ENCODE results near the gene CCDC86. TPM values are rescaled to one million over a fixed set of nuclear protein-coding genes. Genes with fewer than 3 reads are reported as not detected.
"Not testable (repeated sequence)": the region's sequence is repeated elsewhere in the genome, so short reads cannot be mapped to it uniquely, and the experiment has no call there.

Gene CCDC86, protein sequence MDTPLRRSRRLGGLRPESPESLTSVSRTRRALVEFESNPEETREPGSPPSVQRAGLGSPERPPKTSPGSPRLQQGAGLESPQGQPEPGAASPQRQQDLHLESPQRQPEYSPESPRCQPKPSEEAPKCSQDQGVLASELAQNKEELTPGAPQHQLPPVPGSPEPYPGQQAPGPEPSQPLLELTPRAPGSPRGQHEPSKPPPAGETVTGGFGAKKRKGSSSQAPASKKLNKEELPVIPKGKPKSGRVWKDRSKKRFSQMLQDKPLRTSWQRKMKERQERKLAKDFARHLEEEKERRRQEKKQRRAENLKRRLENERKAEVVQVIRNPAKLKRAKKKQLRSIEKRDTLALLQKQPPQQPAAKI
- 10 to 100 TPM; 19.4 to 24.3 (median 20.8) TPM for polyA plus RNA-seq (ENCODE audit: insufficient read length in 4 of 4)

DNA sequence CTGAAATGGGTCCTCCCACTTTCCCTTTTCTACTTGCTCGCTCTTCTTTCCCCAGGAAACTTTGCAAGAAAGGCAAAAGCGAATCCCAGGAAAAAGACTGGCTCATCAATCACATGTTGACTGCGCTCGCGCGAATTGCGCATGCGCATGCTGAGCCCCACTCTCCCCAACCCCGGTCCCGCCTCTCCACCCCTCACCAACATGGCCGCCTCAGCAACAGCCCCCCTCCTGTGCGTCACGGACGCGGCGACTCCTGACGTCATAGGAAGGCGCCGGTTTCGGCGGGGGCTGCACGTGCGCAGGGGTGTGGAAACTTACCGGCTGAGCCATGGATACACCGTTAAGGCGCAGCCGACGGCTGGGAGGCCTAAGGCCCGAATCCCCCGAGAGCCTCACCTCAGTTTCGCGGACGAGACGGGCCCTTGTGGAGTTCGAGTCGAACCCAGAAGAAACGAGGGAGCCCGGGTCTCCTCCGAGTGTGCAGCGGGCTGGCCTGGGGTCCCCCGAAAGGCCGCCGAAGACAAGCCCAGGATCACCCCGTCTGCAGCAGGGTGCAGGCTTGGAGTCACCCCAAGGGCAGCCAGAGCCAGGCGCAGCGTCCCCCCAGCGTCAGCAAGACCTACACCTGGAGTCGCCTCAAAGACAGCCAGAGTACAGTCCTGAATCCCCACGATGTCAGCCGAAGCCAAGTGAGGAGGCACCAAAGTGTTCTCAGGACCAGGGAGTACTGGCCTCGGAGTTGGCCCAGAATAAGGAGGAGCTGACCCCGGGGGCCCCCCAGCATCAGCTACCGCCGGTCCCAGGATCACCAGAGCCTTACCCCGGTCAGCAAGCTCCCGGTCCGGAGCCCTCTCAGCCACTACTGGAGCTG, at the start of gene CCDC86:
Gene CCDC86 (plus strand): TSS at position 317 of the 871 bp plus-strand sequence. CDS start 12 bp downstream, at position 329.
- DNase-seq (ENCODE audit: low read depth in 4 of 4, low spot score in 3 of 4): peak; percentile 90 to 97 (median 94)

DNA sequence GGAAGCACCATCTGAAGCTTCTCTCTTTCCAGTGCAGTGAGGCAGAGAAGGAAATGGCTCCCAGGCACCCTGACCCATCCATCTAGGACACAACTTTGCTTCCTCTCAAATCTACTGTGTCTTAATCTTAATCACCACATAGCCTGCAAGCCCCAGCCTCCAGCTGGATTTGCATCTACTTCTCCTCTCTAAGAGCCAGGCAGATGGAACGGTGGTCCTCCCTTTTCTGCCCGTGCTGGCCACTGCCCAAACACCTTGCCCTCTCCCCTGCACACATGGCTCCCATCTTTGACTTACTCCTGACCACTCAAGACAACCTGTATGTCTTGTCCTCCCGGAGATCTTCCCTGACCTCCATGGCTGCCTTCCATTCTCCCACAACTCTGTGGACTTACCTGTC, 49.4 kb upstream of the CCDC86 start:
- no peak for DNase-seq (ENCODE audit: low read depth in 4 of 4, low spot score in 3 of 4)

DNA sequence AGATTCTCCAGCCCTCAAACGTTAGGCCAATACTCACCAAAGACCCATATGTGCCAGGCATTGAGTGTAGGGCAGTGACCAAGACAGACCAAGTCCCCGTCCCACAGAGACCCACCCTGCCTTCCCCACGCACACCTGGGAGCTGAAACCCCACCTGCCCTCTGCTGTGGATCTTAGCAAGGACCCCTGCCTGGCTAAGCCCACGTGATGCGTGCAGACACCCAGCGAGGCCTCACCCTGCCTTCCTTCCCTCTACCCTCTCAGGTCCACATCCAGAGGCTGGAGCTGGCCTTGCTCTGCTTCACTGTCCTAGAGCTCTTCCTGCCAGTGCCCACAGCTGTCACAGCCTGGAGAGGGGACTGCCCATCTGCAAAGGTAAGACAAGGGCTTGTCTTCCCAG, 46.6 kb upstream of the CCDC86 start:
- DNase-seq (ENCODE audit: low read depth in 4 of 4, low spot score in 3 of 4): no peak

DNA sequence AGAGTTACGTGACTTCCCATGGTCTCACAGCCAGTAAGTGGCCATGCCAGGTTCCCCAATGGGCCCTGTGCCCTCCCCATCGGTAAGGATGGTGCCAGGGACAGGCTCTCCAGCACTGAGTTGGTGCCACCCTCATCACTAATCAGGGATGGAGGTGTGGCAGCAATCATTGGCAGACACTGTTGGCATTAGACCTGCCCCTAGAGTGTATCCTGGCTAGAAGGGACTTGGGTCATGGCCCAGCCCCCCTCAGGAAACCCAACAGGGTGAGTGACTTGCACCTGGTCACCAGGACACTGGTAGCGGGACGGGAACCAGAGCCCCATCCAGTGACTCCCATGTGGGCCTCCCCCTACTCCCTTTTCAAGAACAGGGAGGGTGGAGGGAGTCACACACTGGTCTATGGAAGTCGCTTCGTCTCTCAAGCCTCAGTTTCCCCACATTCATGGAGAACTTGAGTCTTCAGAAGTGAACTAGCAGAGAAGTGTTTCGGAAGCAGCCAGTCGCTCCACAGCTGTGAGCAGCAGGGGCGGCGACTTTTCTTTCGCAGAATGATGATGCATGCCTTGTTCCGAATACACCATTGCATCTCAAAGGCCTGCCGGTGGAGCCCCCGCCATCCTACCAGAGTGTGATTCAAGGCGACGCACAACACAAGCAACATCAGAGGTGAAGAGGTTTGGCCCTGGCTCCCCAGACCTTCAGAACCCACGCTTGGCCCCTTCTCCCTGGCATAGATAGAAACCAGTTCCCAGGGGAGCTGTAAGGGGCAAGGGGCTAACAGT, 43.9 kb upstream of the CCDC86 start:
- no peak for DNase-seq (ENCODE audit: low read depth in 4 of 4, low spot score in 3 of 4)

DNA sequence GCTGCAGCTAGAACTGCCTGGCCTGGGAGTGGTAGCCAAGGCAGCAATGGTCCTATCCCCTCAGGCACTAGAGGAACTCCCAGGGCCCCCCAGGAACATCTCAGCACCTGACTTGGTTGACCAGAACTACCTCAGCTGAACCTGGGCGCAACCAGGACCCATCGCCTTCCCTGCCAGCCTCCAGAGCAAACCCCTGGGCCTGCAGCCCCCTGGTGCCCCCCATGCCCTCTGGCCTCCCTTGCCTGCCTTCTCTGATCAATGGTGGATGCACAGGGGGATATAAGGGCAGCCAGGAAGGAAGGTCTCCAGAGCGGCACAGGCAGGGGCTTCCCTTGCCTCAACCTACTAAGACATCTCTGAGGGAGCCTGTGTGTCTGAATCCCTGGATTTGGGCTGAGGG, 43.3 kb upstream of the CCDC86 start:
- no peak for DNase-seq (ENCODE audit: low read depth in 4 of 4, low spot score in 3 of 4)

DNA sequence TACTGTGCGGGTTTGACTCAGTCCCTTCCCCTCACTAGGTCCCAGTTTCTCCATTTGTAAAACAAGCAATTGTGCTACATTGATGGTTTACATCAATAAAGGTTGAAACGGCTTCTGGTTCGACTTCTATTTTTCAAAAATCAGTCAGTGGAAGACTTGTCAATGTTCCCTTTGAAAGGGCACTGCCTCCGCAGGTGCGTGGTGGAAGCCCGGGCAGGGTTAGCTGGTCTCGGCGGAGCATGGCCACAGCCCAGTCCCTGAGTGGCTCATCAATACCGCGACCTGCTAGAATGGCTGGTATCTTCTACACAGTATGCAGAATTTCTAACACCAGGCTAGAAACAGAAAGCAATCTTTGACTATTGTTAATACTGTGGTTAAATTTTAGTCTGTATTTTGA, 40.7 kb upstream of the CCDC86 start:
- DNase-seq (ENCODE audit: low read depth in 4 of 4, low spot score in 3 of 4): no peak

DNA sequence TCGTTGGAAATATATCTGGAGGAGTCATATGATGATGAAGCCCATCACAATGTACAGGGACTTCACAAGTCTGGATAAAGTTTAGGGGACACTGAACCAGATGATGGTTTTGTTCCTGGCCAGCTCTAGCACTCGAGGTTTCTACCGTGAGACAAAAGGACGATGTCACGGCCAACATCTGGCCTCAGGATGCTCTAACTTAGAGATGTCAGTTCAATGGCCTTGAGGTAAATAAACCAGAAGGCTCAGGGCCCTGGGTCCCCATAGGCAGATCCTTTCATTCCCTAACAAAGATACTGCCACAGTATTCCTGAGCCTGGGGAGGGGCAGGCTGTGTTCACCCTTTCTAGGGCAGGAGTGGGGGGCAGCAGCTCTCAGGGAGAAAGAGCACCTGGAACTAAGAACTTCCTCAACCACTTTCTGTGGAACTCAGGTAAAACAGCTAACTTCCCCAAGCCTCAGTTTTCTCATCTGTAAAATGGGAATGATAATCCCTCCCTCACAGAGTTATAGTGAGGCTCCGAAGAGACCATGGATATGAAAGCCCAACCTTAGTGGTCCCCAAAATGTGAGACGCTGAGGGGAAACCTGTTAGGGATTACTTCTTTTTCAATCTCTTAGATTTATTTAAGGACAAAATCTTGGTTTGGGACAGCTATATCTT, 38.5 kb upstream of the CCDC86 start:
- no peak for DNase-seq (ENCODE audit: low read depth in 4 of 4, low spot score in 3 of 4)

DNA sequence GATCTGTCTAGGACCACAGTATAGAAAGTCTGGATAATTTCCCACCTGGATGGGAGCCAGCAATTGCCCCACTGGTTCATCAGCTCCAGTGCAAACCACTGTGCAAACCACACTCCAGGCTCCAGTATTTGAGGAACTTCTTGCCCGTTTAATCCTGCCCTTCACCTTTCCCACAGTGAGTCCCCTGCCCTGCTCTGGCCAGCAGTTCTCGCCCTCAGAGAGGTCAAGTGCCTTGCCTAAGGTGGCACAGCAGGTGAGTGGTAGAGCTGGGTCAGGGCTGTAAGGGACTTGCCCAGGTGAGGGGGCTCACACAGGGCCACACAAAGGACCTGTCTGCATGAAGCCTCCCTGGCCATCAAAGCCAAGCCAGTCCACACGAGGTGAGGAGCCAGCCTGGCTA, 32.7 kb upstream of the CCDC86 start:
- no peak for DNase-seq (ENCODE audit: low read depth in 4 of 4, low spot score in 3 of 4)

DNA sequence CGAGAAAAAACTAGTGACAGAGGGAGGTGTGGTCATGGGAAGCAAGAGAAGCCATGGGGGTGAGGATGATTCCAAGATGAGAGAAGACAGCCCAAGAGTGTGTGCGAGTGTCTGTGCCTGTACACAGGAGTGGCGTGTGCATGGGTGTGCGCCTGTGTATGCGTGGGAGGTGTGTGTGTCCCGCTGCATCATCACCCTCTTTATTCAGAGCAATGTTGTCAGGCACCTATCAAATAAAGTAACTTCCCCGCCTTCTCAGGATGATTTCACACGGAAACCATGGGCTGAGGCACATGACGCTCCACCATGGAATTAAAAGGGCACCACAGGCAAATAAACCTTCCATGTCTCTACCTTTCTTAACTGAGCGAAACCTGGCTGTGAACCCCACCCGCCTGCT, 32.2 kb upstream of the CCDC86 start:
- no peak for DNase-seq (ENCODE audit: low read depth in 4 of 4, low spot score in 3 of 4)

DNA sequence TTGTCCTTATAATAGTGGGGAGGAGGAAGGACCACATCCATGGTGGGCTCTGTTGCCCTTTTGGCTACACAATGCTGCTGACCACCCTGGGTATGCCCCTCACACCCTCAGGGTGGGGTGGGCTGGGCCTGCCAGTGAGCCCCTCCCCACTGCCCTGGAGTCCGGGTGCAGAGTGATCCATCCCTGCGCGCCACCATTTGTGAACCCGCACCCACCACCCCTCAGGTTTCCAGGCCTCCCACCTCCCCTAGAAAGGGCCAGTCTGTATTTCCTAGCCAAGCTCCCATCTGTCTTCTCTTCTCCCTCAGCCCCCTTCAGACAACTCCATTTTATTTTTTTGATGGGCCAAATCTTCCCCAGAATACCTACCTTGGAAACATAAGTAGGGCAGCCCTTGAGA, 31.8 kb upstream of the CCDC86 start:
- DNase-seq (ENCODE audit: low read depth in 4 of 4, low spot score in 3 of 4): no peak

DNA sequence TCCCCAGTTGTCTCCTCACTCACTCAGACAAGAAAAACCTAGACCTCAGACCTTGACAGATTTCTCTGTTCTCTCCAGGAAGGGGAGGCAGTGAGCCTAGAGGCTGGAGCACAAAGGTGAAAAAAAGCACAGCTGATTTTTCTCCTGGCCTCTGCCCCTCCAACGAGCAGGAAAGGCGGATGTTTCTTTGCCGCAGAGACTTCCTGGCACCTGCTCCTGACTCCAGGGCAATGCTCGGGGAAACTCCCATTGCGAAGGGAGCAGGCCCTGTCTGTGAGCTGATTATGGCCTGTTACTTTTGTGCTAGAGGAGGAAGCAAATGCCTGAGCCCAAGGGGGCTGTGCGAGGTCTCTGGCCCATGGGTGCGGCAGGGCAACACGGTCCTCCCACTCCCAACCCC, 31.3 kb upstream of the CCDC86 start:
- no peak for DNase-seq (ENCODE audit: low read depth in 4 of 4, low spot score in 3 of 4)

DNA sequence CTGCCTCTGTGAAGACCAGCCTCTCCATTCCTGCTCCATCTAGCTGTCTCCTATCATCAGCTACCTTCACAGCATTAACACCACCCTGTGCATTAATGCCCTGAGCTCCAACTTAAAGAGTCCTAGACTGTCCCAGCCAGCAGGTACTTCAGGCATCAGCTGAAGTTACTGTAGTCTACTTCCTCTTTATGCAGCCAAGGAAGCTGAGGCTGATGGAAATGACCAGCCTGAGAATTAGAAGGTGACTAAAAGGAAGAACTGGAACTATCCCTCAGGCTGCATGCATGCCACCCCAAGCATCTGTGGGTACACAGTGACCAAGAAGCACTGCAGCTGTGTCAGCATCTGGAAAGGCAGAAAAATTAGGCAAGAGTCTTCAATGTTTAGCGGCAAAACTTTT, 28.6 kb upstream of the CCDC86 start:
- no peak for DNase-seq (ENCODE audit: low read depth in 4 of 4, low spot score in 3 of 4)

DNA sequence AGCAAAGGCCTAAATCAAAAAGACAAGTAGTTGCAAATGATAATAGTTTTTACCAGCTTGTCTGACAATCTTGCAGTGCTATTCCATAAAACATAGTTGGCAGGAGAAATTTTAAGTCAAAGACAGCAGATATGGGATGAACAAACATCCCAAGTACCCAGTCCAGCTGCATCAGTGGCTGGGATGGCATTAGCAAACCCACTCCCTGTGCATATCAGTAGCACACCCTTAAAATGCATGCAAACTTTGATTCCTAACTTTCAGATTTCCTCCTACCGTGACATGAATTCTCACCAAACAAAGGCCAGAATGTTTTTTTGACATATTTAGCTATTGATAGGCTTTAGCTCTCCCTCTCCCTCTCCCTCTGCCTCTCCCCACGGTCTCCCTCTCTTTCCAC, 27.8 kb upstream of the CCDC86 start:
- DNase-seq (ENCODE audit: low read depth in 4 of 4, low spot score in 3 of 4): no peak

DNA sequence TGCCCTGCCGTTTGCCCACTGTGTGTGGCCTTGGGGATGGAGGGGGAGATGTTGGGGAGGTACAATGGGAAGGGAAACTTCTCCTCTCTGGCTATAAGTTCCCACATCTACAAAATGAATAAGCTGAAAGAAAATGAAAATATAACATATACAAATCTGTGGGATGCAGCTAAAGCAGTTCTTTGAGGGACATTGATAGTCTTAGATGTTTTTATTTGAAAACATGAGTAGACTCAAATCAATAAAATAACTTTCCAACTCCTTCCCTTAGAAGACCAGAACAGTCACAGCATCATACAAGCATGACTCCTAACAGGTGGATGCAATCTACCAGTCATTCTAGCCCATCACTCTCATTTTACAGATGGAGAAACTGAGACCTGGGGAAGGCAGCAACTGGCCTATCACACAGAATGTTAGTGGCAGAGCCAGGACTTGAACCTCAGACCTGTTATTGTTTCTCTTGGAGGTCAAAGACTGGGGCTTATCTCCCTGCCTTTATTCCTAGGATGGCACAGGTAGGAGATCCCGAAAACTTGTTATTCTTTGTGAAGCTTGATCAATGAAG, 25.2 kb upstream of the CCDC86 start:
- no peak for DNase-seq (ENCODE audit: low read depth in 4 of 4, low spot score in 3 of 4)

DNA sequence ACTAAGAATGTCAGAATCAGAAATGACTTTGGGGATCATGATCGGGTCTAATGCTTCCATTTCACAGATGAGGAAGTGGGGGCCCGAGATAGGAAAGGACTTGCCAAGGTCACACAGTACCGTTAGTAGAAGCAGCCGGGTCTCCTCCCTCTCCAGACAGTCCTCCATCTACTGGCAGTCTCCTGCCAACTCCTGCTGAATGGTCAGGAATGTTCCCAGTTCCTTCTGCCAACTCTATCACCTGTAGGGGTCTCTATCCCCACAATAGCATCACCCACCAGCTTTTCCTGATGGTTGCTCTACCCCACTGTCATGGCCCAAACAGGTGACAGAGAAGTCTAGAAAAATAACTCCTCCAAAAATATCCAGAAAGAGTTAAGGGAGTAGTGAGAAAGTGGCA, 23.9 kb upstream of the CCDC86 start:
- no peak for DNase-seq (ENCODE audit: low read depth in 4 of 4, low spot score in 3 of 4)

DNA sequence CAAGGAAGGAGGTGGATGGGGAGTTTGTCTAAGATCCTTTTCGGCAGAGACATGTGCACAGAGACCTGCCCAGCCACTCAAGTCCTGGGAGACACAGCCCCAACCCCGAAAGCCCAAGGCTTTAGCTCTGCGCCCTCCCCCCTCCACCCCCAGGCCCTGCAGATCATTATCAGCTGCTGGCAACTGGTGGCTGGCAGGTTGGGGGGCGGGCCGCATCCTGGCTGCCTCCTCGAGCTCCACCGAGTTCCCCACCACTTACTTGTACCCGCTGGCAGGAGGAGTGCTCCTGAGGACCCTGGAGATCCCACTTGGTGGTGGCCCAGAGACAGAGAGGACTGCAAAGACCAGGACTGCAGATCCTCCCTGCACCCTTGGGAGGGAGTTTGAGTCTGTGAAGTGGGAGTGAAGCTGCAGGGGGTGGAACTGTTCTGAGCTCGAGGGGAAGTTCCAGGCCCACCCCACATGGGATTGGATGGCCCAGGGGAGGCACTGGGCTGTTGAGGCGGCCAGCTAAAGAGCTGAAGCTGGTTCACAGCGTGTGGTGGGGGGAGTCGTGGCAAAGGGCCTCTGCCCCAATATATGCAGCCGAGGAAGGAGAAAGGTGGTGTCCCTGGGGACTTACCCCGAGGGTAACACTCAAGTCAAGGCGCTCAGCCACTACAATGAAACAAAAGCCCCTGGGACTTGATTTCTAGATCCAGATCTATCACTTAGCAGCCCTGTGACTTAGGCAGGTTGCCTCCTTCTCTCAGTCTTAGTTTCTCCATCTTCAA, 19.9 kb upstream of the CCDC86 start:
- no peak for DNase-seq (ENCODE audit: low read depth in 4 of 4, low spot score in 3 of 4)

DNA sequence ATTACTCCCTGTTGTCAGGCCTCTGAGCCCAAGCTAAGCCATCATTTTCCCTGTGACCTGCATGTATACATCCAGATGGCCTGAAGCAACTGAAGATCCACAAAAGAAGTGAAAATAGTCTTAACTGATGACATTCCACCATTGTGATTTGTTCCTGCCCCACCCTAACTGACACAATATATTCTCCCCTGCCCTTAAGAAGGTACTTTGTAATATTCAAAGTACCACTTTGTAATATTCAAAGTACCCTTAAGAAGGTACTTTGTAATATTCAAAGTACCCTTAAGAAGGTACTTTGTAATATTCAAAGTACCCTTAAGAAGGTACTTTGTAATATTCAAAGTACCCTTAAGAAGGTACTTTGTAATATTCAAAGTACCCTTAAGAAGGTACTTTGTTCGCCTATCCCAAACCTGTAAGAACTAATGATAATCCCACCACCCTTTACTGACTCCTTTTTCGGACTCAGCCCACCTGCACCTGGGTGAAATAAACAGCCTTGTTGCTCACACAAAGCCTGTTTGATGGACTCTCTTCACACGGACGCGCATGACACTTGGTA, 18.1 kb upstream of the CCDC86 start:
- not testable (repeated sequence) for DNase-seq (ENCODE audit: low read depth in 4 of 4, low spot score in 3 of 4)

DNA sequence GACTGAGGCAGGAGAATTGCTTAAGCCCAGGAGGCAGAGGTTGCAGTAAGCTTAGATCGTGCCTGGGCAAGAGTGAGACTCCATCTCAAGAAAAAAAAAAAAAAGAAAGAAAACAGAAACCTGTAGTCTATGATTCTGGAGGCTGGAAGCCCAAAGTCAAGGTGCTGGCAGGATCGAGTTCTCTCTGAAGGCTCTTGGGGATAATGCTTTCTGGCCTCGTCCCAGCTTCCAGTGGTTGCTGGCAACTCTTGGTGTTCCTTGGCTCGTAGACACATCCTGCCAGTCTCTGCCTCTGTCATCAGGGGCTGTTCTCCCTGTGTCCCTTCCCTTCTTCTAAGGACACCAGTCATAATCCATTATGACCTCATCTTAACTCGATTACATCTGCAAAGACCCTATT, 16.8 kb upstream of the CCDC86 start:
- DNase-seq (ENCODE audit: low read depth in 4 of 4, low spot score in 3 of 4): no peak

DNA sequence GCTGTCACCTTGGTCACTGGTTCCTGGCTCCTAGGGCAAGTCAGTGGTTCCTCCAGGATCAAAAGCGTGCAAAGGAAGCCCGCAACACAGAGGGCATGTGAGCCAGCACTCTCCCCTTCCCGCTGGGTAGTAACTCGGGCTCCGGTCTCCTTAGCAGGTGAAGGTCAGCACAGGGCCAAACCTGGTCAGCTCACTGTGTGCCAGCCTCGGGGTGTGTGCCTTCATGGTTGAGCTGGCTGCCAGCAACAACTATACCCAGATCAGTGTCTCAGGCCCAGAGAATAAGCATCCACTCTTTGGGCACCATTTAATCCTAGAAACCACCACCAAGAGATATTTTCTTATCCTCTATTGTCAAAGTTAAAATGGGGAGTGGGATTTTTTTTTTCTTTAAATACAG, 16.1 kb upstream of the CCDC86 start:
- DNase-seq (ENCODE audit: low read depth in 4 of 4, low spot score in 3 of 4): no peak
